ENCODE results near the gene NLE1. TPM values are rescaled to one million over a fixed set of nuclear protein-coding genes. Genes with fewer than 3 reads are reported as not detected.

NLE1 gene
- polyA plus RNA-seq, result 13.5 to 18.6 TPM (median 16.0 TPM) in 3 replicates
- 3.7 TPM for polyA plus RNA-seq (2011; ENCODE audit: low read depth)
- polyA plus RNA-seq (2011; cell fraction: cytosol; rRNA removed), result 11.1 and 15.0 TPM in 2 replicates
- polyA plus RNA-seq (2011; cell fraction: nucleus; rRNA removed), result 16.8 and 17.2 TPM in 2 replicates
- polyA plus RNA-seq (2012; ENCODE audit: low replicate concordance), result 9.8 and 19.7 TPM in 2 replicates
- 15.4 to 28.5 TPM (median 18.9 TPM) in 3 replicates for polyA minus RNA-seq
- 35.7 TPM for polyA minus RNA-seq (2011; cell fraction: cytosol; rRNA and poly(A)+ RNA removed)
- polyA minus RNA-seq (2011; cell fraction: nucleus; rRNA and poly(A)+ RNA removed), result 7.5 and 12.3 TPM in 2 replicates

DNA sequence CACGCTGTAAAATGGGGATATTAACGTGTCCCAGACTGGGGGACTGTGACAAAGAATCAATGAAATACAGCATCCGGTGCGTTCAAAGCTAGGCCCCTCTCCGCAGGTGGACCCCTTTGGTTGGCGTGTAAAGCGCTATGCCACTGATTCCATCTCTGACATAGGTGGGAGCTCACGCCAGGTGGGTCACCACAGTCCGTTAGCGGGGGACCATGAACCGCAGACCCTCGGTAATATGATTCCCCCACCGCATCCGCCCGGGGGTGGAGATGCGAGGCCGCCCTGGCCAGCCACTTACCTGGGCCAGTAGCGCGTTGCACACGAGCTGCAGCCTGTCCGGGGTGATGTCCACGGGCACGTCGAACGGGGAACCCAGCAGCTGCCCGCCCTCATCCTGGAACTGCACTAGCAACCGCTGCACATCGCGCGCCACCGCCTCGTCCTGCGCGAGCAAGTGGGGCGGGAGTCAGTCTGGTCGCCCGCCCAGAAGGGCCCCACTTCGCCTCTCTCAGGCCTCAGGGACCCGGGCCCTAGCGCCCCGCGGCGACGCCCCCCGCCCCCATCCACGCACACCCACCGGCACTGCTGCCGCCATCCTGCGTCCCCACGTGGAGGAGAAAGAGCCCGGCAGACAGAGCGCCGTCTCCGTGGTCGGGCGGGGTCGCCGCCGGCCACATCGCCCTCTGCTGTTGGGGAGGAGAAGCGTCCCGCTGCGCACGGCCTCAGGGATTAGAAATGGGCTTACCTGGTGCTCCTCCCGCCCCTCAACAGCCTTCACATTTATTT is at the start of gene NLE1:
Gene NLE1, minus strand, starts transcription at position 623 of the 786 bp plus-strand sequence. Its CDS starts 28 bp downstream, at position 595.
- Histone ChIP-seq H3K79me2 (ENCODE audit: control insufficient read depth, insufficient read depth, low read length) (peaks cover 26% of the 10 kb centered on the region), H3K36me3 (ENCODE audit: control insufficient read depth in 2 of 2, extremely low read depth in 1 of 2, insufficient read depth in 2 of 2, low read length in 2 of 2) (peaks cover 20 to 25% of the 10 kb centered on the region in 2 experiments), H3K4me3 (ENCODE audit: control insufficient read depth in 2 of 3, extremely low read depth in 1 of 3, insufficient read depth in 2 of 3, low read depth in 1 of 3, low read length in 3 of 3) (peak within 1 kb of the TSS; percentile 84 to 100 (median 99)), H4K20me1 (ENCODE audit: control insufficient read depth, extremely low read depth, insufficient read depth, low read length) (no peaks in the 10 kb centered on the region), H3K9ac (ENCODE audit: control insufficient read depth, extremely low read depth, insufficient read depth, low read length) (peak within 1 kb of the TSS; percentile 92), H2AFZ (ENCODE audit: control insufficient read depth, low read length) (peak within 1 kb of the TSS; percentile 87), H3K4me2 (ENCODE audit: control insufficient read depth, extremely low read depth, insufficient read depth, low read depth, low read length) (peak within 1 kb of the TSS; percentile 77), H3K4me1 (ENCODE audit: control insufficient read depth, extremely low read depth, insufficient read depth, low read length) (peaks cover 4% of the 10 kb centered on the region), H3K9me1 (ENCODE audit: control insufficient read depth, extremely low read depth, insufficient read depth, low read length) (peaks cover 2% of the 10 kb centered on the region), H3K27ac (ENCODE audit: control insufficient read depth, insufficient read depth, low read length) (peak within 1 kb of the TSS; percentile 76), H3K9me3 (ENCODE audit: control insufficient read depth, low read depth, low read length) (no peaks in the 10 kb centered on the region), H3K27me3 (ENCODE audit: control insufficient read depth, extremely low read depth, insufficient read depth, low read length) (no peaks in the 10 kb centered on the region)
- FAIRE-seq (peak; percentile 39), DNase-seq (ENCODE audit: low read depth, low spot score) (no peak)
- TF ChIP-seq, protein P1, sequence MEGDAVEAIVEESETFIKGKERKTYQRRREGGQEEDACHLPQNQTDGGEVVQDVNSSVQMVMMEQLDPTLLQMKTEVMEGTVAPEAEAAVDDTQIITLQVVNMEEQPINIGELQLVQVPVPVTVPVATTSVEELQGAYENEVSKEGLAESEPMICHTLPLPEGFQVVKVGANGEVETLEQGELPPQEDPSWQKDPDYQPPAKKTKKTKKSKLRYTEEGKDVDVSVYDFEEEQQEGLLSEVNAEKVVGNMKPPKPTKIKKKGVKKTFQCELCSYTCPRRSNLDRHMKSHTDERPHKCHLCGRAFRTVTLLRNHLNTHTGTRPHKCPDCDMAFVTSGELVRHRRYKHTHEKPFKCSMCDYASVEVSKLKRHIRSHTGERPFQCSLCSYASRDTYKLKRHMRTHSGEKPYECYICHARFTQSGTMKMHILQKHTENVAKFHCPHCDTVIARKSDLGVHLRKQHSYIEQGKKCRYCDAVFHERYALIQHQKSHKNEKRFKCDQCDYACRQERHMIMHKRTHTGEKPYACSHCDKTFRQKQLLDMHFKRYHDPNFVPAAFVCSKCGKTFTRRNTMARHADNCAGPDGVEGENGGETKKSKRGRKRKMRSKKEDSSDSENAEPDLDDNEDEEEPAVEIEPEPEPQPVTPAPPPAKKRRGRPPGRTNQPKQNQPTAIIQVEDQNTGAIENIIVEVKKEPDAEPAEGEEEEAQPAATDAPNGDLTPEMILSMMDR (optimal IDR thresholded peaks at IDR 0.05 in 1 of 3, IDR thresholded peaks at IDR 0.05 in 1 of 3, conservative IDR thresholded peaks at IDR 0.05 in 1 of 3; ENCODE audit: extremely low read depth in 1 of 3, insufficient read depth in 2 of 3, low read length in 3 of 3), result peak; percentile 76 to 99 (median 97)
- TF ChIP-seq EZH2 (IDR thresholded peaks at IDR 0.05; ENCODE audit: low read length), result no peak
- dilution Hi-C loops (cut with MboI; ENCODE audit: extremely low pct_ligation_motif_present, low sequenced_read_pairs), result no loop called here

DNA sequence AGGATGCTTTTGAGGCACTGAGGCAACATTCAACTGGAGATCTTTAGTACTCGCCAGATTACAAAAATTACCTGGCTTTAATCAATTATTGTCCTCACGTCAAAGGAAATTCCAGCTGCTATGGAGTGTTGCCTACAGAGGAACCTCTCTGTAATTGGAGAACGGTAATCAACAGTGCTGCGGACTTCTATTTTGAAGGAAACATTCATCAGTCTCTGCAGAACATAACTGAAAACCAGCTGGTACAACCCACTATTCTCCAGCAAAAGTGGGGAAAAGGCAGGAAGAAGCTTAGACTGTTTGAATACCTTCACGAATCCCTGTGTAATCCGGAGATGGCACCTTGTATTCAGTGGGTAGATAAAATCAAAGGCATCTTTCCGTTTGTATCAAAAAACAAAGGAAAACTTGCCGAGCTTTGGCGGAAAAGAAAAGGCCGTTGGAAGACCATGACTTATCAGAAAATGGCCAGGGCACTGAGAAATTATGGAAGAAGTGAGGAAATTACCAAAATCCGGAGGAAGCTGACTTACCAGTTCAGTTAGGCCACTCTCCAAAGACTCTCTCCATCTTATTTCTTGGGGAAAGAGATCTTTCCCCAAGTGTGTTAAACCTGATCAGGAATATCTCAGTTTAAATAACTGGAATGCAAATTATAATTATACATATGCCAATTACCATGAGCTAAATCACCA is 49.0 kb upstream of the NLE1 start:
- FAIRE-seq (no peak), DNase-seq (ENCODE audit: low read depth, low spot score) (no peak)
- Histone ChIP-seq H4K20me1 (ENCODE audit: control insufficient read depth, extremely low read depth, insufficient read depth, low read length) (no peaks in the 10 kb centered on the region), H3K9ac (ENCODE audit: control insufficient read depth, extremely low read depth, insufficient read depth, low read length) (no peak overlapping the region), H3K27ac (ENCODE audit: control insufficient read depth, insufficient read depth, low read length) (no peak overlapping the region), H3K79me2 (ENCODE audit: control insufficient read depth, insufficient read depth, low read length) (no peaks in the 10 kb centered on the region), H3K36me3 (ENCODE audit: control insufficient read depth in 2 of 2, extremely low read depth in 1 of 2, insufficient read depth in 2 of 2, low read length in 2 of 2) (no peaks in the 10 kb centered on the region), H3K4me1 (ENCODE audit: control insufficient read depth, extremely low read depth, insufficient read depth, low read length) (peaks cover 19% of the 10 kb centered on the region), H2AFZ (ENCODE audit: control insufficient read depth, low read length) (no peak overlapping the region), H3K4me3 (ENCODE audit: control insufficient read depth in 2 of 3, extremely low read depth in 1 of 3, insufficient read depth in 2 of 3, low read depth in 1 of 3, low read length in 3 of 3) (no peak overlapping the region), H3K9me1 (ENCODE audit: control insufficient read depth, extremely low read depth, insufficient read depth, low read length) (no peaks in the 10 kb centered on the region), H3K9me3 (ENCODE audit: control insufficient read depth, low read depth, low read length) (no peaks in the 10 kb centered on the region), H3K4me2 (ENCODE audit: control insufficient read depth, extremely low read depth, insufficient read depth, low read depth, low read length) (no peak overlapping the region), H3K27me3 (ENCODE audit: control insufficient read depth, extremely low read depth, insufficient read depth, low read length) (no peaks in the 10 kb centered on the region)
- dilution Hi-C loops (cut with MboI; ENCODE audit: extremely low pct_ligation_motif_present, low sequenced_read_pairs), result no loop called here
- no peak for TF ChIP-seq EZH2 (IDR thresholded peaks at IDR 0.05; ENCODE audit: low read length)
- TF ChIP-seq, protein P1 (optimal IDR thresholded peaks at IDR 0.05 in 1 of 3, IDR thresholded peaks at IDR 0.05 in 1 of 3, conservative IDR thresholded peaks at IDR 0.05 in 1 of 3; ENCODE audit: extremely low read depth in 1 of 3, insufficient read depth in 2 of 3, low read length in 3 of 3), result no peak
